NCI-H446 treated with DMSO at 0.1 percent for 48 hours (cell line): ENCODE data around the gene KIAA1328.
"Not testable (repeated sequence)": the region's sequence is repeated elsewhere in the genome, so short reads cannot be mapped to it uniquely, and the experiment has no call there.

Source experiments
- DNase-seq: peaks from one replicate; lab custom pipeline; 2025; lab: John Stamatoyannopoulos, UW

KIAA1328 gene

GRCh38 chr18:37156330-37156942 is 327.5 kb downstream of the KIAA1328 start:
- no peak for DNase-seq

GRCh38 chr18:37160038-37160820 is 331.3 kb downstream of the KIAA1328 start:
- no peak for DNase-seq

GRCh38 chr18:37161491-37161890 is 332.6 kb downstream of the KIAA1328 start:
- DNase-seq, result no peak

GRCh38 chr18:37162551-37162950 is 333.6 kb downstream of the KIAA1328 start:
- DNase-seq, result no peak

- no peak for DNase-seq
Measured at GRCh38 chr18:37163119-37163518, 334.2 kb downstream of the KIAA1328 start.

GRCh38 chr18:37166491-37166890 is 337.6 kb downstream of the KIAA1328 start:
- DNase-seq, result no peak

- DNase-seq, result not testable (repeated sequence)
Measured at GRCh38 chr18:37166966-37167365, 338.0 kb downstream of the KIAA1328 start.

- DNase-seq, result no peak
Measured at GRCh38 chr18:37170984-37171383, 342.1 kb downstream of the KIAA1328 start.

- DNase-seq, result no peak
Measured at GRCh38 chr18:37173384-37173783, 344.5 kb downstream of the KIAA1328 start.

- DNase-seq, result no peak
Measured at GRCh38 chr18:37175727-37176620, 347.0 kb downstream of the KIAA1328 start.

- DNase-seq, result no peak
Measured at GRCh38 chr18:37176621-37176934, 347.7 kb downstream of the KIAA1328 start.

GRCh38 chr18:37179384-37179783 is 350.5 kb downstream of the KIAA1328 start:
- DNase-seq, result no peak

GRCh38 chr18:37180086-37180485 is 351.2 kb downstream of the KIAA1328 start:
- no peak for DNase-seq

- DNase-seq, result peak; percentile 8
Measured at GRCh38 chr18:37182340-37183135, 353.6 kb downstream of the KIAA1328 start.

- DNase-seq, result no peak
Measured at GRCh38 chr18:37184209-37184868, 355.4 kb downstream of the KIAA1328 start.

GRCh38 chr18:37188016-37188791 is 359.3 kb downstream of the KIAA1328 start:
- peak; percentile 95 for DNase-seq

GRCh38 chr18:37199741-37200140 is 370.8 kb downstream of the KIAA1328 start:
- no peak for DNase-seq

- DNase-seq, result no peak
Measured at GRCh38 chr18:37207343-37207742, 378.4 kb downstream of the KIAA1328 start.

GRCh38 chr18:37210781-37211180 is 381.9 kb downstream of the KIAA1328 start:
- no peak for DNase-seq

GRCh38 chr18:37218022-37218590 is 389.2 kb downstream of the KIAA1328 start:
- DNase-seq, result no peak
